A549 (cell line): ENCODE results near the gene IL9. TPM values are rescaled to one million over a fixed set of nuclear protein-coding genes. Genes with fewer than 3 reads are reported as not detected.
A peak's percentile ranks its signal among the peaks of the same experiment; 100 is the strongest.

ENCODE experiments used
- ATAC-seq, 2 experiments: fragments of 200-7000 bp in 1 of 2; fragments of >200 bp in 1 of 2; cut with Nextera tagmentation in 1 of 2; cut with Tn5 transposase in 1 of 2; 3 replicates each; pipeline versions ENCODE4 v1.8.0 to v1.9.1; 2018 to 2020; ENCODE audit warnings: mild to moderate bottlenecking in 1 of 2, moderate library complexity in 1 of 2
- CTCF ChIA-PET: fragments of 300-600 bp; sonication (Branson Sonifier 250); formaldehyde crosslinking; extraction: SDS; loops from one replicate; lab custom pipeline; 2021; ENCODE audit warnings: antibody characterized with exemption, inconsistent platforms; lab: Yijun Ruan, JAX
- POLR2A ChIA-PET: fragments of 350-600 bp; formaldehyde crosslinking; extraction: SDS; loops from one replicate; lab custom pipeline; 2021; ENCODE audit warnings: antibody characterized with exemption, inconsistent platforms; lab: Yijun Ruan, JAX
- DNase-seq, 2 experiments: peaks; one replicate each; pipeline versions ENCODE4 v3.0.0 to v3.0.0-alpha.2; 2011 to 2016; ENCODE audit warnings: low read depth in 1 of 2, low spot score in 1 of 2
- FAIRE-seq: peaks from 2 replicates; lab custom pipeline; 2011; peaks lifted over from hg19 to GRCh38; lab: Jason Lieb, UNC
- H3K27ac ChIP-seq, 2 experiments: fragments of >200 bp; sonication (Bioruptor Twin); formaldehyde crosslinking; 3 replicates each; pipeline ENCODE4 v1.5.1; 2016 to 2017
- H3K4me1 ChIP-seq: fragments of >200 bp; sonication (Bioruptor Twin); formaldehyde crosslinking; 3 replicates; pipeline ENCODE4 v1.6.1; 2016
- H3K4me2 ChIP-seq: fragments of >200 bp; sonication (Bioruptor Twin); formaldehyde crosslinking; 3 replicates; pipeline ENCODE4 v1.6.1; 2016
- H3K4me3 ChIP-seq: fragments of >200 bp; sonication (Bioruptor Twin); formaldehyde crosslinking; 3 replicates; pipeline ENCODE4 v1.5.1; 2016
- H3K9me3 ChIP-seq: fragments of >200 bp; sonication (Bioruptor Twin); formaldehyde crosslinking; 3 replicates; pipeline ENCODE4 v1.6.1; 2016
- BHLHE40 ChIP-seq: IDR thresholded peaks from 2 replicates; pipeline ENCODE4 v1.6.1; 2012; ENCODE audit warnings: low read depth, low read length, inconsistent platforms
- CEBPB ChIP-seq, 2 experiments: fragments of >200 bp in 1 of 2; sonication (Bioruptor Twin) in 1 of 2; formaldehyde crosslinking in 1 of 2; IDR thresholded peaks; 2 replicates each; pipeline ENCODE4 v1.6.1; 2012 to 2016
- CHD4 ChIP-seq: fragments of 200-600 bp; sonication (generic); IDR thresholded peaks from 2 replicates; pipeline ENCODE4 v1.6.1; 2016; ENCODE audit warnings: antibody characterized with exemption, mild to moderate bottlenecking, borderline replicate concordance
- CTCF ChIP-seq: fragments of >200 bp; sonication (Bioruptor Twin); formaldehyde crosslinking; IDR thresholded peaks from 3 replicates; pipeline ENCODE4 v1.5.1; 2016
- EHMT2 ChIP-seq: fragments of 200-600 bp; sonication (generic); IDR thresholded peaks from 2 replicates; pipeline ENCODE4 v1.6.1; 2016; ENCODE audit warnings: antibody characterized with exemption, low read depth, mild to moderate bottlenecking, moderate library complexity
- EP300 ChIP-seq, 2 experiments: fragments of >200 bp; sonication (Bioruptor Twin); formaldehyde crosslinking; IDR thresholded peaks; 2 replicates in 1 of 2; 3 replicates in 1 of 2; pipeline ENCODE4 v1.6.1; 2016 to 2017
- FOSB ChIP-seq: fragments of 250-450 bp; sonication (Bioruptor Pico); IDR thresholded peaks from 2 replicates; pipeline ENCODE4 v1.5.0; 2020; ENCODE audit warnings: mild to moderate bottlenecking, moderate library complexity
- FOSL2 ChIP-seq, 2 experiments: fragments of 450-650 bp in 1 of 2; fragments of >200 bp in 1 of 2; sonication (Bioruptor Twin) in 1 of 2; formaldehyde crosslinking; IDR thresholded peaks; 2 replicates each; pipeline versions ENCODE4 v1.5.0 to v1.6.1; 2016 to 2020; ENCODE audit warnings: mild to moderate bottlenecking in 1 of 2, moderate library complexity in 1 of 2
- GATA3 ChIP-seq: IDR thresholded peaks from 2 replicates; pipeline ENCODE4 v1.6.1; 2012; ENCODE audit warnings: borderline replicate concordance
- HES2 ChIP-seq: fragments of >200 bp; sonication (Bioruptor Twin); formaldehyde crosslinking; IDR thresholded peaks from 2 replicates; pipeline ENCODE4 v1.6.1; 2016
- HMGXB4 ChIP-seq: fragments of 250-450 bp; sonication (Bioruptor Pico); IDR thresholded peaks from 2 replicates; pipeline ENCODE4 v1.5.0; 2021; ENCODE audit warnings: mild to moderate bottlenecking, moderate library complexity, borderline replicate concordance
- HOXA7 ChIP-seq: fragments of 250-450 bp; sonication (Bioruptor Pico); IDR thresholded peaks from 2 replicates; pipeline ENCODE4 v1.5.0; 2020; ENCODE audit warnings: mild to moderate bottlenecking, moderate library complexity
- HOXB13 ChIP-seq: fragments of 250-450 bp; sonication (Bioruptor Pico); IDR thresholded peaks from 2 replicates; pipeline ENCODE4 v1.5.0; 2020; ENCODE audit warnings: low read depth, mild to moderate bottlenecking, moderate library complexity
- HOXB5 ChIP-seq: fragments of 250-450 bp; sonication (Bioruptor Pico); IDR thresholded peaks from 2 replicates; pipeline ENCODE4 v1.5.0; 2020; ENCODE audit warnings: mild to moderate bottlenecking, moderate library complexity
- JUN ChIP-seq, 2 experiments: fragments of >200 bp; sonication (Bioruptor Twin); formaldehyde crosslinking; IDR thresholded peaks; 2 replicates in 1 of 2; 3 replicates in 1 of 2; pipeline ENCODE4 v1.6.1; 2016 to 2017
- JUNB ChIP-seq: fragments of >200 bp; sonication (Bioruptor Twin); formaldehyde crosslinking; IDR thresholded peaks from 2 replicates; pipeline ENCODE4 v1.6.1; 2016
- KDM1A ChIP-seq: fragments of 200-600 bp; sonication (generic); IDR thresholded peaks from 2 replicates; pipeline ENCODE4 v1.6.1; 2016; ENCODE audit warnings: low read depth, mild to moderate bottlenecking
- MAX ChIP-seq: IDR thresholded peaks from 2 replicates; pipeline ENCODE4 v1.6.1; 2012
- MAZ ChIP-seq: fragments of 150-350 bp; IDR thresholded peaks from 2 replicates; pipeline ENCODE4 v1.6.1; 2014; ENCODE audit warnings: antibody characterized with exemption, low read depth, low read length, borderline replicate concordance
- MYC ChIP-seq: IDR thresholded peaks from 2 replicates; pipeline ENCODE4 v1.6.1; 2012; ENCODE audit warnings: mild to moderate bottlenecking, inconsistent platforms, low read length, improper control_type of control experiment, borderline replicate concordance
- NPAS2 ChIP-seq: fragments of 250-450 bp; sonication (Bioruptor Pico); IDR thresholded peaks from 2 replicates; pipeline ENCODE4 v1.8.0; 2022; ENCODE audit warnings: mild to moderate bottlenecking, moderate library complexity, borderline replicate concordance
- RARB ChIP-seq: fragments of 250-450 bp; sonication (Bioruptor Pico); IDR thresholded peaks from 2 replicates; pipeline ENCODE4 v1.8.0; 2021; ENCODE audit warnings: mild to moderate bottlenecking, moderate library complexity
- SMC3 ChIP-seq: fragments of >200 bp; sonication (Bioruptor Twin); formaldehyde crosslinking; IDR thresholded peaks from 3 replicates; pipeline ENCODE4 v1.6.1; 2018; ENCODE audit warnings: inconsistent platforms
- SREBF2 ChIP-seq: fragments of 450-650 bp; IDR thresholded peaks from 2 replicates; pipeline ENCODE4 v1.6.1; 2014; ENCODE audit warnings: mild to moderate bottlenecking, moderate library complexity
- ZC3H11A ChIP-seq: fragments of 450-650 bp; IDR thresholded peaks from 2 replicates; pipeline ENCODE4 v1.6.1; 2014; ENCODE audit warnings: antibody characterized with exemption, mild to moderate bottlenecking
- ZFP36 ChIP-seq: fragments of 450-650 bp; IDR thresholded peaks from 2 replicates; pipeline ENCODE4 v1.6.1; 2014; ENCODE audit warnings: borderline replicate concordance; ENCODE audit not compliant: partially characterized antibody
- ZSCAN20 ChIP-seq: fragments of 250-450 bp; sonication (Bioruptor Pico); IDR thresholded peaks from 2 replicates; pipeline ENCODE4 v1.8.0; 2022; ENCODE audit warnings: mild to moderate bottlenecking, moderate library complexity
- WGBS: methylation state at CpG from one replicate; pipeline ENCODE4 v1.1.6; 2017; ENCODE audit errors: missing lambda C conversion rate; 5-methylcytosine and 5-hydroxymethylcytosine counted together
- polyA plus RNA-seq, 4 experiments: library from polyadenylated mRNA; depleted of rRNA in 3 of 4; stranded (reverse); fragments of >200 nt; fragmentation: RNase III in 1 of 4; extraction: RNeasy Plus Mini Kit Qiagen cat#74134 plus additional on column Dnase treatment in 1 of 4; gene quantifications; 2 replicates in 3 of 4; 3 replicates in 1 of 4; pipeline ENCODE4 v1.2.3, GENCODE V29; 2011 to 2017
- TF ChIP-seq, protein P1 (sequence below): IDR thresholded peaks from 2 replicates; pipeline ENCODE4 v1.6.1; 2012; ENCODE audit warnings: low read depth, borderline replicate concordance

IL9 gene
- polyA plus RNA-seq, 2 of the 4 experiments (the other 2 are of a cell fraction) = not detected

DNA sequence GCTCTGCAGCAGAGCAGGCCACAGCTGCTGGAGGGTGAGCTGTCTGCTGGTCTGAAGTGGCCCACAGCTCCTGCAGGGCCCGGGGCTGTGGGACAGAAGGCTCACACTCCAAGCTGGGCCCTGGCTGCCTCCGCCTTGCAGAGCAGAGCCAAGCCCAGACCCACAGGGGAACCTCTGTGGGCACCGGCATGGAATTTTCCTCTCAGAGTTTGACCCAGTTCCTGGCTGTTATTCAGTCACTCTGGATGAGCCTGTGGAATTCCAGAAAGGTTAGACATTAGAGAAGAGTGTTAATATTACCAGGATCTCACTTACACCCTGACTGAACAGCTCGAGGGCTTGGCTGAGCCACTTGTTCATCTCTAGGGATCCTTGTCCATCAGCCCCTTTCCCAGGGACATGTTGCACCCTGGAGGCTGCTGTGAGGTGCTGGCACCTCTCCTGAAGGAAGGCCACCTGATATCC lies 17.5 kb downstream of the IL9 start:
- POLR2A ChIA-PET = no interaction called here
- 47% methylated on average over 2 of the region's 4 CpGs for WGBS
- CTCF ChIA-PET = interaction anchor here (0.8 to 3.4 kb wide), 5 partner anchors 9 to 412 kb away, joined by 4 to 12 read pairs (median 7); no protein-coding TSS in a partner anchor
- H3K27ac ChIP-seq = peak overlapping the region in 1 of 2 experiments; percentile 31; a peak in 1 of 6 replicates
- TF ChIP-seq HES2 (no peak), RARB (no peak), HOXA7 (no peak), EP300 (IDR thresholded peaks at IDR 0.05) (no peak), SMC3 (no peak), CHD4 (no peak), JUN (IDR thresholded peaks at IDR 0.05) (no peak), KDM1A (no peak), EHMT2 (no peak), MYC (no peak), ZSCAN20 (CRISPR knock-in tag) (no peak), MAZ (no peak), CTCF (no peak), FOSB (CRISPR knock-in tag) (no peak), BHLHE40 (no peak), NPAS2 (CRISPR knock-in tag) (no peak), ZC3H11A (no peak), HOXB5 (CRISPR knock-in tag) (no peak), ZFP36 (no peak), JUNB (no peak)
- FAIRE-seq = no peak
- H3K4me2 ChIP-seq = no peak overlapping the region
- no peaks in the 10 kb centered on the region for H3K9me3 ChIP-seq
- no peak for ATAC-seq
- DNase-seq = no peak
- no peak overlapping the region for H3K4me3 ChIP-seq
- H3K4me1 ChIP-seq = peaks cover 11% of the 10 kb centered on the region

DNA sequence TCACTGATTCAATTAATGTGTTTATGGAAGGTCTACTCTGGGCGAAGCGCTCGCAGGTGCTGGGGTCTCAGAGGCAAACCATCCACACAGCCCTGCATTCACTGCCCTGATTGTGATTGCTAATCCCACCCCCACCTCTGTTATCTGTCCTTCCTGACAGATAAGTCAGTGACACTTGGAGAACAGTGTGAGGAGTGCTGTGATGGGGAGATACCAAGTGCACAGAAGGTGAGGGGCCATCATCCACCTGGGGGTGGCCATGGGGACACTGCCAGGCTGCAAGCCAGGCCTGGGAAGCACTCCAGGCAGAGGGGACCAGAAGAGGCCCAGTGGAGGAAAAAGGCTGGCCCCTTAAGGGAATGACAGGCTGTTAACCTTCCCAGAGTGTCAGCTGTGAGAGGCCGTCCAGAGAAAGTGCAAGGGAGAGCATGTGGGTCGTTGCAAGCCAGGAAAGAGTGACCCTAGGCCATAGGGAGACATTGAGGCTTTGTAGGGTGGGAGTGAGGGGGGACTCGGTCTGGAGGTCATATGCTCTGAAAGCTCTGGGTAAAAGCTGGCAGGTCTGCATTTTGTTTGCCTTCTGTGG lies 18.0 kb downstream of the IL9 start:
- ChIA-PET POLR2A (no interaction called here), CTCF (interaction anchor here (0.8 to 3.4 kb wide), 7 partner anchors 10 to 412 kb away, joined by 3 to 13 read pairs (median 7); no protein-coding TSS in a partner anchor)
- H3K4me3 ChIP-seq = no peak overlapping the region

More for the DNA sequence above, 18.0 kb downstream of the IL9 start:
- Histone ChIP-seq H3K27ac (peak overlapping the region in 1 of 2 experiments; percentile 31; a peak in 1 of 6 replicates), H3K9me3 (no peaks in the 10 kb centered on the region), H3K4me1 (peaks cover 11% of the 10 kb centered on the region), H3K4me2 (no peak overlapping the region)
- WGBS = 60% methylated on average over 6 of the region's 6 CpGs
- TF ChIP-seq HMGXB4 (CRISPR knock-in tag) (no peak), MYC (no peak), CEBPB (IDR thresholded peaks at IDR 0.05) (no peak), FOSL2 (IDR thresholded peaks at IDR 0.05) (no peak), FOSL2 (CRISPR knock-in tag; IDR thresholded peaks at IDR 0.05) (no peak), HOXB13 (CRISPR knock-in tag) (no peak), MAX (no peak), GATA3 (no peak), HES2 (no peak), ZC3H11A (no peak), JUNB (no peak), SREBF2 (no peak), ZSCAN20 (CRISPR knock-in tag) (no peak)
- TF ChIP-seq, protein P1, sequence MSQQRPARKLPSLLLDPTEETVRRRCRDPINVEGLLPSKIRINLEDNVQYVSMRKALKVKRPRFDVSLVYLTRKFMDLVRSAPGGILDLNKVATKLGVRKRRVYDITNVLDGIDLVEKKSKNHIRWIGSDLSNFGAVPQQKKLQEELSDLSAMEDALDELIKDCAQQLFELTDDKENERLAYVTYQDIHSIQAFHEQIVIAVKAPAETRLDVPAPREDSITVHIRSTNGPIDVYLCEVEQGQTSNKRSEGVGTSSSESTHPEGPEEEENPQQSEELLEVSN = no peak
- FAIRE-seq (no peak), DNase-seq (no peak), ATAC-seq (no peak)
